Measurements from ENCODE around the gene SLC22A13. TPM values are rescaled to one million over a fixed set of nuclear protein-coding genes. Genes with fewer than 3 reads are reported as not detected.
A peak's percentile ranks its signal among the peaks of the same experiment; 100 is the strongest.

Gene SLC22A13
- total and polyA plus RNA-seq, 2 of the 4 experiments (the other 2 are of a cell fraction) = under 0.01 to 0.22 TPM

GRCh38 chr3:38257583-38257982, 8.0 kb upstream of the SLC22A13 start:
- ATAC-seq (ENCODE audit: low read depth) = no peak
- H3K23ac ChIP-seq (ENCODE audit: low read depth, low read length) = no peak overlapping the region
- H3K4me2 ChIP-seq (ENCODE audit: low read depth, low read length) = no peak overlapping the region
- intact Hi-C loops (cut with micrococcal nuclease) (no loop called here), in situ Hi-C loops (cut with MboI; ENCODE audit: low sequenced_read_pairs) (no loop called here), dilution Hi-C loops (cut with HindIII; ENCODE audit: low sequenced_read_pairs, unreplicated experiment) (no loop called here)
- H4K8ac ChIP-seq (ENCODE audit: low read depth in 2 of 2, low read length in 2 of 2) = no peak overlapping the region
- no peak overlapping the region for H2BK15ac ChIP-seq (ENCODE audit: low read depth, low read length)
- H3K9ac ChIP-seq (ENCODE audit: low read depth, low read length) = no peak overlapping the region
- ChIA-PET POLR2A (ENCODE audit: unreplicated experiment) (no interaction called here), CTCF (no interaction called here)
- H2BK5ac ChIP-seq (ENCODE audit: low read depth, low read length, poor library complexity, severe bottlenecking) = no peak overlapping the region
- H3K18ac ChIP-seq (ENCODE audit: low read depth, low read length) = no peak overlapping the region
- H3K56ac ChIP-seq (ENCODE audit: extremely low read depth, insufficient read depth, low read length) = no peak overlapping the region
- H4K91ac ChIP-seq (ENCODE audit: insufficient read depth, low read depth, low read length) = no peak overlapping the region
- H2AFZ ChIP-seq (replicated peaks; ENCODE audit: low read length, poor library complexity) = no peak overlapping the region
- H4K5ac ChIP-seq (ENCODE audit: low read depth, low read length) = no peak overlapping the region
- TF ChIP-seq CEBPB (IDR thresholded peaks at IDR 0.05; ENCODE audit: low read depth, low read length) (no peak), MAZ (IDR thresholded peaks at IDR 0.05; ENCODE audit: borderline replicate concordance, low read depth, low read length) (no peak), CTCF (conservative IDR thresholded peaks at IDR 0.05; ENCODE audit: low read depth, low read length) (no peak)
- DNase-seq = peak; percentile 5
- peaks cover 3% of the 10 kb centered on the region; the same call in 1 of the 2 replicates for H3K9me1 ChIP-seq (ENCODE audit: insufficient read depth, low read length)
- no TSS peak for BruUV-seq (replicated peaks)
- H3K36me3 ChIP-seq (ENCODE audit: control insufficient read depth, insufficient read depth, low read length) = peaks cover 27% of the 10 kb centered on the region
- no peaks in the 10 kb centered on the region for H3K4me1 ChIP-seq (ENCODE audit: control insufficient read depth, insufficient read depth, low read length)
- no peaks in the 10 kb centered on the region for H3K27me3 ChIP-seq (ENCODE audit: control insufficient read depth, insufficient read depth, low read length)
- H3K79me1 ChIP-seq (ENCODE audit: low read depth in 1 of 2, low read length in 2 of 2) = peaks cover 18 to 29% of the 10 kb centered on the region in 2 experiments
- H2AK9ac ChIP-seq (replicated peaks; ENCODE audit: low read depth, low read length, poor library complexity) = no peak overlapping the region
- no peak overlapping the region for H2BK120ac ChIP-seq (ENCODE audit: low read depth, low read length)
- H3K4me3 ChIP-seq (ENCODE audit: insufficient read depth, low read depth, low read length) = no peak overlapping the region
- H4K20me1 ChIP-seq (ENCODE audit: insufficient read depth, low read length) = no peaks in the 10 kb centered on the region
- H3K9me3 ChIP-seq (ENCODE audit: control insufficient read depth, insufficient read depth, low read length) = no peaks in the 10 kb centered on the region; the same call in 1 of the 2 replicates
- no peak overlapping the region for H3K14ac ChIP-seq (replicated peaks; ENCODE audit: low read depth, low read length)
- no peak overlapping the region for H2BK20ac ChIP-seq (ENCODE audit: low read depth, low read length)
- no peak overlapping the region for H2AK5ac ChIP-seq (ENCODE audit: low read depth, low read length)
- H3K27ac ChIP-seq (ENCODE audit: insufficient read depth, low read length) = no peak overlapping the region
- WGBS, 2 experiments (ENCODE audit: extremely low coverage in 2 of 2, insufficient read length in 1 of 2) = no CpG with 5 or more reads among the region's 1 CpG
- H3K4ac ChIP-seq (ENCODE audit: low read depth, low read length) = no peak overlapping the region

Measured in IMR-90 (cell line).